GM23338 (cell line): Measurements from ENCODE around the gene SLC39A8. TPM values are rescaled to one million over a fixed set of nuclear protein-coding genes. Genes with fewer than 3 reads are reported as not detected.

ENCODE experiments used
- ATAC-seq: fragments of 200-7000 bp; cut with Tn5 transposase; 3 replicates; pipeline ENCODE4 v1.9.1; 2020
- DNase-seq: peaks from one replicate; pipeline ENCODE4 v3.0.0-alpha.2; 2015; ENCODE audit warnings: low spot score
- H2AFZ ChIP-seq: fragments of 200-600 bp; sonication (generic); 2 replicates; pipeline ENCODE4 v1.8.0; 2016; ENCODE audit warnings: antibody characterized with exemption, mild to moderate bottlenecking, moderate library complexity
- H3F3A ChIP-seq: fragments of 200-600 bp; sonication (generic); replicated peaks from 2 replicates; pipeline ENCODE4 v1.8.0; 2017; ENCODE audit warnings: antibody characterized with exemption, mixed run types, low read depth
- H3K27ac ChIP-seq: fragments of 200-600 bp; sonication (generic); 2 replicates; pipeline ENCODE4 v1.6.1; 2016; ENCODE audit warnings: low read depth
- H3K27me3 ChIP-seq: fragments of 200-600 bp; sonication (generic); 2 replicates; pipeline ENCODE4 v1.8.0; 2016; ENCODE audit warnings: mild to moderate bottlenecking, mixed run types, moderate library complexity; ENCODE audit not compliant: insufficient read depth
- H3K36me3 ChIP-seq: fragments of 200-600 bp; sonication (generic); 2 replicates; pipeline ENCODE4 v1.8.0; 2016; ENCODE audit warnings: mild to moderate bottlenecking; ENCODE audit not compliant: insufficient read depth
- H3K4me1 ChIP-seq: fragments of 200-600 bp; sonication (generic); 2 replicates; pipeline ENCODE4 v1.8.0; 2016; ENCODE audit warnings: mild to moderate bottlenecking, moderate library complexity; ENCODE audit not compliant: insufficient read depth
- H3K4me2 ChIP-seq: fragments of 200-600 bp; sonication (generic); 2 replicates; pipeline ENCODE4 v1.7.1; 2017; ENCODE audit warnings: mixed run types
- H3K4me3 ChIP-seq: fragments of 200-600 bp; sonication (generic); 2 replicates; pipeline ENCODE4 v1.6.1; 2016; ENCODE audit warnings: mixed run types
- H3K79me2 ChIP-seq: fragments of 200-600 bp; sonication (generic); replicated peaks from 2 replicates; pipeline ENCODE4 v1.8.0; 2017; ENCODE audit warnings: mild to moderate bottlenecking; ENCODE audit not compliant: insufficient read depth
- H3K9me2 ChIP-seq: fragments of 200-600 bp; sonication (generic); 2 replicates; pipeline ENCODE4 v1.8.0; 2017; ENCODE audit not compliant: insufficient read depth
- H4K20me1 ChIP-seq: fragments of 200-600 bp; sonication (generic); replicated peaks from 2 replicates; pipeline ENCODE4 v1.8.0; 2017; ENCODE audit warnings: mild to moderate bottlenecking; ENCODE audit not compliant: insufficient read depth
- H3K27ac Mint-ChIP-seq: 2 replicates; pipeline ENCODE4 v1.8.0; 2020; ENCODE audit warnings: inconsistent platforms, mild to moderate bottlenecking, moderate library complexity, mixed read lengths
- H3K27me3 Mint-ChIP-seq: 3 replicates; pipeline ENCODE4 v1.8.0; 2022; ENCODE audit warnings: low read depth, mild to moderate bottlenecking, moderate library complexity, mixed read lengths, inconsistent platforms; ENCODE audit not compliant: insufficient read depth, poor library complexity
- H3K36me3 Mint-ChIP-seq: 3 replicates; pipeline ENCODE4 v1.8.0; 2021; ENCODE audit warnings: low read depth, mild to moderate bottlenecking, inconsistent platforms, moderate library complexity, mixed read lengths
- H3K4me1 Mint-ChIP-seq: 3 replicates; pipeline ENCODE4 v1.8.0; 2020; ENCODE audit warnings: mild to moderate bottlenecking, inconsistent platforms, mixed read lengths
- H3K4me3 Mint-ChIP-seq: 3 replicates; pipeline ENCODE4 v1.8.0; 2021; ENCODE audit warnings: moderate library complexity, mild to moderate bottlenecking, inconsistent platforms, mixed read lengths
- H3K9me3 Mint-ChIP-seq: 3 replicates; pipeline ENCODE4 v1.8.0; 2020; ENCODE audit warnings: moderate library complexity, mild to moderate bottlenecking, inconsistent platforms, mixed read lengths
- CREB1 ChIP-seq: fragments of 250-450 bp; sonication (Bioruptor Pico); IDR thresholded peaks from 2 replicates; pipeline ENCODE4 v1.5.0; 2020; ENCODE audit warnings: low read depth, mild to moderate bottlenecking, moderate library complexity
- EZH2 ChIP-seq: fragments of 200-600 bp; sonication (generic); IDR thresholded peaks from one replicate; pipeline ENCODE4 v1.8.0; 2017; ENCODE audit warnings: antibody characterized with exemption, mild to moderate bottlenecking, low read depth; ENCODE audit not compliant: unreplicated experiment
- EZH2phosphoT487 ChIP-seq: fragments of 200-600 bp; sonication (generic); IDR thresholded peaks from one replicate; pipeline ENCODE4 v1.8.1; 2018; ENCODE audit warnings: antibody characterized with exemption; ENCODE audit not compliant: unreplicated experiment
- JUNB ChIP-seq: IDR thresholded peaks from one replicate; pipeline ENCODE4 v1.6.1; 2016; ENCODE audit warnings: antibody characterized with exemption; ENCODE audit not compliant: unreplicated experiment
- NANOG ChIP-seq: IDR thresholded peaks from 2 replicates; pipeline ENCODE4 v1.6.1; 2016; ENCODE audit warnings: antibody characterized with exemption, borderline replicate concordance
- POLR2AphosphoS5 ChIP-seq: IDR thresholded peaks from 2 replicates; pipeline ENCODE4 v1.6.1; 2016; ENCODE audit warnings: antibody characterized with exemption, low read depth
- REST ChIP-seq: IDR thresholded peaks from one replicate; pipeline ENCODE4 v1.6.1; 2018; ENCODE audit warnings: antibody characterized with exemption; ENCODE audit not compliant: unreplicated experiment
- STAT1 ChIP-seq: IDR thresholded peaks from one replicate; pipeline ENCODE4 v1.6.1; 2016; ENCODE audit warnings: antibody characterized with exemption; ENCODE audit not compliant: unreplicated experiment
- ZNF114 ChIP-seq: fragments of 250-450 bp; sonication (Bioruptor Pico); IDR thresholded peaks from 2 replicates; pipeline ENCODE4 v1.5.0; 2020; ENCODE audit warnings: mild to moderate bottlenecking, moderate library complexity
- ZNF331 ChIP-seq: fragments of 250-450 bp; sonication (Bioruptor Pico); IDR thresholded peaks from 2 replicates; pipeline ENCODE4 v1.5.0; 2020; ENCODE audit warnings: low read depth, mild to moderate bottlenecking, moderate library complexity
- polyA plus RNA-seq: library from polyadenylated mRNA; unstranded; fragments of >200 nt; fragmentation: Nextera tagmentation; extraction: Ambion mirVana; gene quantifications from 2 replicates; pipeline ENCODE4 v1.2.1, GENCODE V29; 2016
- total RNA-seq: library from RNA; depleted of rRNA; stranded (reverse); fragments of >200 nt; shearing (Covaris generic); gene quantifications from 2 replicates; pipeline ENCODE4 v1.2.3, GENCODE V29; 2014
- TF ChIP-seq, protein P1 (sequence below): fragments of 250-450 bp; sonication (Bioruptor Pico); IDR thresholded peaks from 2 replicates; pipeline ENCODE4 v1.5.0; 2020; ENCODE audit warnings: mild to moderate bottlenecking, moderate library complexity
- TF ChIP-seq, protein P2 (sequence below): IDR thresholded peaks from 2 replicates; pipeline ENCODE4 v1.6.1; 2016; ENCODE audit warnings: antibody characterized with exemption

Gene SLC39A8
- total and polyA plus RNA-seq, 2 experiments from 2014 or later = 20.1 to 42.5 TPM

DNA sequence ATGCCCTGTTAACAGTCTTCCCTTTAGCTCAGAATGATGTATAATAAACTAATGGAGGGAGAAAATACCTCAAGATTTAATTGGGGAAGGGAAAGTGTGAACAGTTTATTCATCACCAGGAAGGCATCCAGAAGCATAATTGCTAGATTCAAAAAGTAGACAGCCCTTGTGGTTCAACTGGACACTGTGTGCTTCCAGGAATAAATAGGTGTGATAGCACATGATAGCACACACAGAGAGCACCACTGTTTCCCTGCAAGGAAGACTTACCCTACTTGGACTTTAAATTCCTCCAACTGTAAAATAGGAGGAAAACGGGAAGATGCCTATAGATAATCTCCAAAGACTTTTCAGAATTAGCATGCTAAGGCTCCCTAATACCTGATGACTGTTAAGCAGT lies 27.8 kb downstream of the SLC39A8 start:
- no peaks in the 10 kb centered on the region for H3F3A ChIP-seq
- Mint-ChIP-seq H3K9me3 (no peaks in the 10 kb centered on the region), H3K27me3 (peaks cover 8% of the 10 kb centered on the region), H3K27ac (no peak overlapping the region), H3K4me3 (no peak overlapping the region), H3K4me1 (peaks cover 39% of the 10 kb centered on the region), H3K36me3 (peaks cover 5% of the 10 kb centered on the region; the same call in 1 of the 3 replicates)
- no peaks in the 10 kb centered on the region for H3K79me2 ChIP-seq
- H3K36me3 ChIP-seq = no peaks in the 10 kb centered on the region
- H2AFZ ChIP-seq = no peak overlapping the region
- peaks cover 34% of the 10 kb centered on the region for H3K4me1 ChIP-seq
- TF ChIP-seq STAT1 (no peak), ZNF331 (CRISPR knock-in tag) (no peak), JUNB (no peak), POLR2AphosphoS5 (no peak), EZH2 (no peak), CREB1 (CRISPR knock-in tag) (no peak), ZNF114 (CRISPR knock-in tag) (no peak), EZH2phosphoT487 (no peak), REST (no peak), NANOG (no peak)
- TF ChIP-seq, protein P1, sequence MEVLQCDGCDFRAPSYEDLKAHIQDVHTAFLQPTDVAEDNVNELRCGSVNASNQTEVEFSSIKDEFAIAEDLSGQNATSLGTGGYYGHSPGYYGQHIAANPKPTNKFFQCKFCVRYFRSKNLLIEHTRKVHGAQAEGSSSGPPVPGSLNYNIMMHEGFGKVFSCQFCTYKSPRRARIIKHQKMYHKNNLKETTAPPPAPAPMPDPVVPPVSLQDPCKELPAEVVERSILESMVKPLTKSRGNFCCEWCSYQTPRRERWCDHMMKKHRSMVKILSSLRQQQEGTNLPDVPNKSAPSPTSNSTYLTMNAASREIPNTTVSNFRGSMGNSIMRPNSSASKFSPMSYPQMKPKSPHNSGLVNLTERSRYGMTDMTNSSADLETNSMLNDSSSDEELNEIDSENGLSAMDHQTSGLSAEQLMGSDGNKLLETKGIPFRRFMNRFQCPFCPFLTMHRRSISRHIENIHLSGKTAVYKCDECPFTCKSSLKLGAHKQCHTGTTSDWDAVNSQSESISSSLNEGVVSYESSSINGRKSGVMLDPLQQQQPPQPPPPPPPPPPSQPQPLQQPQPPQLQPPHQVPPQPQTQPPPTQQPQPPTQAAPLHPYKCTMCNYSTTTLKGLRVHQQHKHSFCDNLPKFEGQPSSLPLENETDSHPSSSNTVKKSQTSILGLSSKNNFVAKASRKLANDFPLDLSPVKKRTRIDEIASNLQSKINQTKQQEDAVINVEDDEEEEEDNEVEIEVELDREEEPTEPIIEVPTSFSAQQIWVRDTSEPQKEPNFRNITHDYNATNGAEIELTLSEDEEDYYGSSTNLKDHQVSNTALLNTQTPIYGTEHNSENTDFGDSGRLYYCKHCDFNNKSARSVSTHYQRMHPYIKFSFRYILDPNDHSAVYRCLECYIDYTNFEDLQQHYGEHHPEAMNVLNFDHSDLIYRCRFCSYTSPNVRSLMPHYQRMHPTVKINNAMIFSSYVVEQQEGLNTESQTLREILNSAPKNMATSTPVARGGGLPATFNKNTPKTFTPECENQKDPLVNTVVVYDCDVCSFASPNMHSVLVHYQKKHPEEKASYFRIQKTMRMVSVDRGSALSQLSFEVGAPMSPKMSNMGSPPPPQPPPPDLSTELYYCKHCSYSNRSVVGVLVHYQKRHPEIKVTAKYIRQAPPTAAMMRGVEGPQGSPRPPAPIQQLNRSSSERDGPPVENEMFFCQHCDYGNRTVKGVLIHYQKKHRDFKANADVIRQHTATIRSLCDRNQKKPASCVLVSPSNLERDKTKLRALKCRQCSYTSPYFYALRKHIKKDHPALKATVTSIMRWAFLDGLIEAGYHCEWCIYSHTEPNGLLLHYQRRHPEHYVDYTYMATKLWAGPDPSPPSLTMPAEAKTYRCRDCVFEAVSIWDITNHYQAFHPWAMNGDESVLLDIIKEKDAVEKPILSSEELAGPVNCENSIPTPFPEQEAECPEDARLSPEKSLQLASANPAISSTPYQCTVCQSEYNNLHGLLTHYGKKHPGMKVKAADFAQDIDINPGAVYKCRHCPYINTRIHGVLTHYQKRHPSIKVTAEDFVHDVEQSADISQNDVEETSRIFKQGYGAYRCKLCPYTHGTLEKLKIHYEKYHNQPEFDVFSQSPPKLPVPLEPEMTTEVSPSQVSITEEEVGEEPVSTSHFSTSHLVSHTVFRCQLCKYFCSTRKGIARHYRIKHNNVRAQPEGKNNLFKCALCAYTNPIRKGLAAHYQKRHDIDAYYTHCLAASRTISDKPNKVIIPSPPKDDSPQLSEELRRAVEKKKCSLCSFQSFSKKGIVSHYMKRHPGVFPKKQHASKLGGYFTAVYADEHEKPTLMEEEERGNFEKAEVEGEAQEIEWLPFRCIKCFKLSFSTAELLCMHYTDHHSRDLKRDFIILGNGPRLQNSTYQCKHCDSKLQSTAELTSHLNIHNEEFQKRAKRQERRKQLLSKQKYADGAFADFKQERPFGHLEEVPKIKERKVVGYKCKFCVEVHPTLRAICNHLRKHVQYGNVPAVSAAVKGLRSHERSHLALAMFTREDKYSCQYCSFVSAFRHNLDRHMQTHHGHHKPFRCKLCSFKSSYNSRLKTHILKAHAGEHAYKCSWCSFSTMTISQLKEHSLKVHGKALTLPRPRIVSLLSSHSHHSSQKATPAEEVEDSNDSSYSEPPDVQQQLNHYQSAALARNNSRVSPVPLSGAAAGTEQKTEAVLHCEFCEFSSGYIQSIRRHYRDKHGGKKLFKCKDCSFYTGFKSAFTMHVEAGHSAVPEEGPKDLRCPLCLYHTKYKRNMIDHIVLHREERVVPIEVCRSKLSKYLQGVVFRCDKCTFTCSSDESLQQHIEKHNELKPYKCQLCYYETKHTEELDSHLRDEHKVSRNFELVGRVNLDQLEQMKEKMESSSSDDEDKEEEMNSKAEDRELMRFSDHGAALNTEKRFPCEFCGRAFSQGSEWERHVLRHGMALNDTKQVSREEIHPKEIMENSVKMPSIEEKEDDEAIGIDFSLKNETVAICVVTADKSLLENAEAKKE = no peak
- TF ChIP-seq, protein P2, sequence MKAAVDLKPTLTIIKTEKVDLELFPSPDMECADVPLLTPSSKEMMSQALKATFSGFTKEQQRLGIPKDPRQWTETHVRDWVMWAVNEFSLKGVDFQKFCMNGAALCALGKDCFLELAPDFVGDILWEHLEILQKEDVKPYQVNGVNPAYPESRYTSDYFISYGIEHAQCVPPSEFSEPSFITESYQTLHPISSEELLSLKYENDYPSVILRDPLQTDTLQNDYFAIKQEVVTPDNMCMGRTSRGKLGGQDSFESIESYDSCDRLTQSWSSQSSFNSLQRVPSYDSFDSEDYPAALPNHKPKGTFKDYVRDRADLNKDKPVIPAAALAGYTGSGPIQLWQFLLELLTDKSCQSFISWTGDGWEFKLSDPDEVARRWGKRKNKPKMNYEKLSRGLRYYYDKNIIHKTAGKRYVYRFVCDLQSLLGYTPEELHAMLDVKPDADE = no peak
- ATAC-seq (no peak), DNase-seq (no peak)
- H3K4me3 ChIP-seq = no peak overlapping the region
- H3K4me2 ChIP-seq = no peak overlapping the region
- H3K27ac ChIP-seq = no peak overlapping the region
- H3K27me3 ChIP-seq = no peaks in the 10 kb centered on the region
- no peaks in the 10 kb centered on the region for H3K9me2 ChIP-seq
- H4K20me1 ChIP-seq = no peaks in the 10 kb centered on the region
